HL-60/S4 treated with retinoic acid at 250 ng/mL for 4 days and 3 days (cell line): ENCODE results near the gene SUCLG2.

Experiments
- in situ Hi-C: fragments of 300-500 bp; cut with MboI; formaldehyde crosslinking; loops from 2 replicates; pipeline ENCODE4 v1.7.0; 2022; ENCODE audit warnings: low sequenced_read_pairs

SUCLG2 gene

DNA sequence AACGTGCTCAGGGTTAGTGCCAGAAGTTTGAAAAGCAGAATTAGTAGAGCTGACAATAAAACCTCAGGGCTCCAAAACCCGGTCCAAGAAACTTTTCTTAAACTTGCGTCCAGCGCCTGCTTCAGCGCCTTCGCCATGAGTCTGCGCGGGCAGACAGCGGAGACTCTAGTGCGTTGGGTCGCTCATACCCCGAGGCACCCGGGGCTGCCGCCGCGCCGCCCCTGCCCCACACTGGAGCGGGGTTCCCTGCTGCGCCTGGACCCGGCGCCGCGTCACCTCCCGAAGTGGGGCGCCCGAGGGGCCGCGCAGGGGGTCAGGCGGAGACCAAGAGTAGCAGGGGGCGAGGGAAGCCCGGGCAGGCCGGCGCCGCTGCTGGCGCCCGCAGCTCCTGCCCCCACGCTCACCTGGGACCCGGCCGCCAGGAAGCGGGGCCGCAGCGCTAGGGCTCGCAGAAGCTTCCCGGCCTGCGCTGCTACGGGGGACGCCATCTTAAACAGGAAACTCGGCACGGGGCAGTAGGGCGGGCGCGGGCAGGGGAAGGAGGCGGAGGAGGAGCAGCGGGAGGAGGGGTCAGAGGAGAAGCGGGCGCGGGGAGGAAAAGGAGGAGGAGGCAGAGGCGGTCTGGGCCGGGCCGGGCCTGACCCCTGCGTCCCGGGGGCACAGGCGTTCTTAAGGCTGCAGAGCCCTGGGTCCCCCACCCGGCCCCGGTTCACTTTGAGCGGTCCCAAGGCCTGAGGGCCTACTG, at the start of gene SUCLG2:
Gene SUCLG2 (minus strand): TSS at position 514 of the 745 bp plus-strand sequence. CDS start 26 bp downstream, at position 488.
- in situ Hi-C loops, result no loop called here

DNA sequence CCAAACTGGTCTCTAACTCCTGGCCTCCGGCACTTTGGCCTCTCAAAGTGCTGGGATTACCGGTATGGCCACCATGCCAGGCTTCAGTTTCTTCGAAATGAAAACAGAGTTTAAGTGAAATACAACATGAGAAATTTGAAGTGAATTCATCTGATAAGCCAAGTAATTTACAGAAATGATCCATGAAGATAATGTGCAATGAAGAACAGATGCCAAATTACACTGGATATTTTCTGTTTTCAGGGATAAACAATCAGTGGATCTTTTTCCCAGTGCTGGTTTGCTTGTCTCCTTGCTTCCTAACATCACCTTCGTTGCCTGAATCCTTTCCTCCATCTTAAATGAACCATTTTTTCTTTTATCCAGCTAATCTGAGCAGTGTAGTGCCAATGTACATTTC, 46.2 kb upstream of the SUCLG2 start:
- in situ Hi-C loops, result no loop called here

DNA sequence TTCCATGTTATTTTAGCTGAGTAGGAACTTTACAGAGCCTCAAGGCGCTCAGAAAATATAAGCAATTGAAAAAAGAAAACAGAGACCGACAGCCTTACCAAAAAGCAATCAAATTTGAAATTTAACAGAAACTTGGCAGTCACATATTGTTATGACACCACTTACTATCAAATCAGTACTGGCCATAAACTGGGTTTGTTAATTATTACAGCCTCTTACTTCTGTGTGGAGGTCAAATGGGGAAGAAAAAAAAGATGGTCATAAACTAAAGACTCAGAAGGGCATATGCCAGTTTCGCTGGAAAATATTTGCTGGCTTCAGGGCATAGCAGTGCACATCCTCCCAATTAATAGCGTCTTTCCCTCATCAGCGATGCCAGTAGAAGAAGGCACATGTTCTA, 45.5 kb upstream of the SUCLG2 start:
- in situ Hi-C loops, result no loop called here

GRCh38 chr3:67692621-67693020, 38.2 kb upstream of the SUCLG2 start:
- in situ Hi-C loops, result no loop called here

GRCh38 chr3:67691926-67692325, 37.5 kb upstream of the SUCLG2 start:
- in situ Hi-C loops, result no loop called here

GRCh38 chr3:67691207-67691606, 36.8 kb upstream of the SUCLG2 start:
- in situ Hi-C loops, result no loop called here

GRCh38 chr3:67689806-67690205, 35.4 kb upstream of the SUCLG2 start:
- in situ Hi-C loops, result no loop called here

DNA sequence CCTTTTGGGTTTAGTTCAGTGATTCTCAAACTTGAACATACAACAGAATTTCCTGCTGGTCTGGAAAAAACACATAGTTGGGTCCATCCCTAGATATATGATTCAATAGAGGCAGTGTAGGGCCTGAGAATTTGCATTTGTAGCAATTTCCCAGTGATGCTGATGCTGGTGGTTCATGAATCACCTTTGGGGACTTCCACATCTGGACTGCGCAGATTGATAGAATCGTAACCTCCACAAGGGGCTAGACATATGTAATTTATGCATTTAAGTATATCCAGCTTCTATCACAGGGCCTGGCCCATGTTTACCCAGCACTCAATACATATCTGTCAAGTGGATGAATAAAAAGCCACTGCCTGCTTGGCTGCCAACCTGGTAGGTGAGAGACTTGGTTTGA, 33.8 kb upstream of the SUCLG2 start:
- in situ Hi-C loops, result no loop called here

- in situ Hi-C loops, result no loop called here
Observed at GRCh38 chr3:67686069-67686468, 31.7 kb upstream of the SUCLG2 start.

GRCh38 chr3:67685499-67685898, 31.1 kb upstream of the SUCLG2 start:
- in situ Hi-C loops, result no loop called here

DNA sequence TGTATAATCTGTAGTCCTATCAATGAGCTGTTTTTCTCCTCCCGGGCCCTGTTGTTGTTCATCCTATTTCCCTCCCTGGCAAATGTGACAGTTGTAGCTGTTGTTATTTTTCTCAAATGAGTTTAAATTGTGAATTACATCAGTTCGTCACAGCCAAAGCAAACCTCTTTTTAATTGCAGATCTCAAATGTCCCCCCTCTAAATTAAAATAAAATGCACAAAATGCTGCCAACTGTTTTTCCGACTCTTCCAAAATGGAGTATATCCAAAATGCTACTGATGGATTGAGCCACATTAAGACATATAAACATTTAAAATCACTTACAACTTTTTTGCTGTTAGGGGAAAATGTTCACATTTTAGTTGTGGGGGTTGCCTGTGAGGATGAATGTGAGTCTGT, 29.8 kb upstream of the SUCLG2 start:
- in situ Hi-C loops, result no loop called here

GRCh38 chr3:67683522-67683921, 29.1 kb upstream of the SUCLG2 start:
- in situ Hi-C loops, result no loop called here

GRCh38 chr3:67678665-67679064, 24.3 kb upstream of the SUCLG2 start:
- in situ Hi-C loops, result no loop called here

- in situ Hi-C loops, result no loop called here
Observed at GRCh38 chr3:67674055-67674454, 19.6 kb upstream of the SUCLG2 start.

GRCh38 chr3:67662733-67663132, 8.3 kb upstream of the SUCLG2 start:
- in situ Hi-C loops, result no loop called here

DNA sequence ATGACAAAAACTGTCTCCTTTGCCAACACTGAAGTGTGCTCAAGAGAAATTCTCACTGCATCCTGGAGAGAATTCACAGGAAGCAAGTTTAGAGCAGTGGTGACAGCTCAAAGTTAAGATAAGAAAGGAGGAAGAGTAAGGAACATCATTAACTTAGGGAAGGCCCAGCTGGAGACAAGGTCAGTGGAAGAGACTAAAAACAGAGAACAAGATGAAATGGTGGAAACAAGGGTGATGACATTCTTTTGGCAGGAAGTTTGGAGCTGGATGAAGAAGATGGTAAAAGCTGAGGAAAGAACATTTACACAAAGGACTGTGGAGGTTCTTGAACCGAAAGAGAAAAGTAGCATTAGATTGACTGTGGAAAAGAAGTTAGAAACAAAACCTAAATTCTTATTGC, 6.7 kb upstream of the SUCLG2 start:
- in situ Hi-C loops, result no loop called here

DNA sequence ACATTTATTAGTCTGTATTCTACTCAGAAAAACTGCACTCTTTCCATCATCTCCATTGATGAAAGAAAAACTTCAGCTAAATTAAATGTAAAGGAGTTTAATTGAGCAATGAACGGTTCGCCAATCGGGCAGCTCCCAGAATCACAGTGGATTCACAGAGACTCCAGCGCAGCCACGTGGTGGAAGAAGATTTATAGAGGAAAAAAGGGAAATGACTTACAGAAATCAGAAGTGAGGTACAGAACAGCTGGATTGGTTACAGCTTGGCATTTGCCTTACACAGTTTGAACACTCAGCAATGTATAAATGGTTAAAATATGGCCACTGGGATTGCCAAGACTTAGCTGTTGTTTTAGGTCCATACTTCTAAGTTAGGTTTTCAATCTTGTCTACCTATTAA, 2.8 kb upstream of the SUCLG2 start:
- in situ Hi-C loops, result no loop called here

DNA sequence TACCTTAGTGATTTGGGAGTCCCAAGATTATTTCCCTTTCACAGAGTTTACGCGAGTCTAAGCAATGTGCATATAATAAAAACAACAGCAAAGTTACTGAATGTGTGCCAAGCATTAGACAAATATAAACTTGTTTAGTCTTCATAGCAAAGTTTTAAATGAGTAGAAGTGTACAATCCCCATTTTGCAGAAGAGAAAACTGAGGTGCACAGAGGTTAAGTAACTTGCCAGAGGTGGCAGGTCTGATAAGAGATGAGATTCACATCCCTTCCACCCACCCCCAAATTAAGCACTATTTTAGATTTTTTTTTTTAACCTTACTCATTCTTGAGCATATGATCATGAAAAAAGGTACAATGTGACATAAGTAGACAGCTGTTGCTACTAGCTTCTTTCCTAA, 2.2 kb upstream of the SUCLG2 start:
- in situ Hi-C loops, result no loop called here

DNA sequence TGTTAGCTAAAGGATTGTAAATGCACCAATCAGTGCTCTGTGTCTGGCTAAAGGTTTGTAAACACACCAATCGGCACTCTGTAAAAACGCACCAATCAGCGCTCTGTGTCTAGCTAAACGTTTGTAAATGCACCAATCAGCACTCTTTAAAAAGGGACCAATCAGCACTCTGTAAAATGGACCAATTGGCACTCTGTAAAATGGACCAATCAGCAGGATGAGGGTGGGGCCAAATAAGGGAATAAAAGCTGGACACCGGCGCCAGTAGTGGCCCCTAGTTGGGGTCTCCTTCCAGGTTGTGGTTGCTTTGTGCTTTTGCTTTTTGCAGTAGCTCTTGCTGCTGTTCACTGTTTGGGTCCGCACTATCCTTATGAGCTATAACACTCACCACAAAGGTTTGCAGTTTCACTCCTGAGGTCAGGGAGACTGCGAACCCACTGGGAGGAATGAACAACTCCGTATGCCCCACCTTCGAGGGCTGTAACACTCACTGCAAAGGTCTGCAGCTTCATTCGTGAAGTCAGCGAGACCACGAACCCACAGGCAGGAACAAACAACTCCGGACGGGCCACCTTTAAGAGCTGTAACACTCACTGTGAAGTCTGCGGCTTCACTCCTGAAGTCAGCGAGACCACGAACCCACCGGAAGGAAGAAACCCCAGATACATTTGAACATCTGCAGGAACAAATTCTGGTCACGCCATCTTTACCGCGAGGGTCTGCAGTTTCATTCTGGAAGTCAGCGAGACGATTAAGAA, 1.1 kb upstream of the SUCLG2 start:
- in situ Hi-C loops, result no loop called here

DNA sequence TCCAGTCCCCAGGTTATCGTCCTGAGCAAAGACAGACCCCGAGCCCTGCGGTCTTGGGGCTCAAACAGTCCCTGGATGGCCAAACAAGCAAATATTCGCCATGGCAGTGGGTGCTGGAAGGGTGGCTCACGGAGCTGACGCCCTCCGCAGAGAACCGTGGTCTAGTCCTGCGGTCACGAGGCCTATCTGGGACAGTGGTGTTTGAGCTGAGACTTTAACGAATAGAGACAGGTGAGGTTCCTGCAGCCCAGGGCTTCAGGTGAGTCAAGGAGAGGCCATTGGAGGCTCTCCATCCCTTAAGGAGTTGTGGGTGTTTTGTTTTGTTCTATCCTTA, 399 bp upstream of the SUCLG2 start:
- in situ Hi-C loops, result no loop called here

GRCh38 chr3:67653425-67654098, 850 bp downstream of the SUCLG2 start:
- in situ Hi-C loops, result no loop called here

DNA sequence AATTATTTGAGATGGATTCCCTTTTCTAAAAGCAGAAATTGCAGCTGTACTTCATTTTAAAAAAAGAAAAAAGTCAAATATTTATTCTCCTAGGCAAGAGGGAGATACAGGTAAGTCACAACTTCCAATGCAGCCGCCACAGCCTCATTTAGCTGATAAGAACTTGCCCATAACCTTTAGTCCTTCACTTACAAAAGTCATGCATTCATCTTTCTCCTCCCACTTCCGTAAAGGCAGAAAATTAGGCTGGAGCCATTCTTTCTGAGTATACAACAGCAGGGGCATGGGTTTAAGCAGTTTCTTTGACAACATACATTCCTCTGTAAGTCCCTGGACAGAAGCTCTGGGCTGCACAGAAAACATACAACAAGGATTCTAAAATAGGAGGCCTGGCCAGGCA, 4.3 kb downstream of the SUCLG2 start:
- in situ Hi-C loops, result no loop called here
